ENCODE data around the gene CCDC117. TPM values are rescaled to one million over a fixed set of nuclear protein-coding genes. Genes with fewer than 3 reads are reported as not detected.

Gene CCDC117
- total RNA-seq, 1 experiment from 2014 or later: 12.1 TPM

- POLR2A ChIA-PET: interaction anchor here (0.7 to 6.3 kb wide), 4 partner anchors 10 to 176 kb away, joined by 3 to 61 read pairs (median 3); partner anchors contain the start of genes CHEK2 and XBP1
- no peaks in the 10 kb centered on the region for H3K4me1 Mint-ChIP-seq (ENCODE audit: insufficient read depth, unreplicated experiment)
These were observed 11.5 kb downstream of the CCDC117 start for GRCh38 chr22:28783786-28784671.

GRCh38 chr22:28788601-28789000, 16.1 kb downstream of the CCDC117 start:
- no peak for DNase-seq (ENCODE audit: unreplicated experiment)
- H3K36me3 Mint-ChIP-seq (ENCODE audit: insufficient read depth, unreplicated experiment): peaks cover 79% of the 10 kb centered on the region
- no peak for TF ChIP-seq CTCF (IDR thresholded peaks at IDR 0.05; ENCODE audit: unreplicated experiment)
- ChIA-PET CTCF (interaction anchor here (0.8 to 1.7 kb wide), 2 partner anchors 41 to 525 kb away, joined by 4 to 7 read pairs; no protein-coding TSS in a partner anchor), POLR2A (interaction anchor here (0.6 to 6.3 kb wide), 4 partner anchors 9 to 101 kb away, joined by 3 to 61 read pairs (median 5); partner anchors contain the start of gene XBP1)
- no peak overlapping the region for H3K27ac Mint-ChIP-seq (ENCODE audit: low read depth, unreplicated experiment)
- BruUV-seq (replicated peaks): no TSS peak
- H3K9me3 Mint-ChIP-seq (ENCODE audit: unreplicated experiment): no peaks in the 10 kb centered on the region
- H3K4me1 Mint-ChIP-seq (ENCODE audit: insufficient read depth, unreplicated experiment): no peaks in the 10 kb centered on the region
- intact Hi-C loops (cut with micrococcal nuclease): no loop called here
- H3K27me3 Mint-ChIP-seq (ENCODE audit: insufficient read depth, unreplicated experiment): no peaks in the 10 kb centered on the region
- no peak overlapping the region for H3K4me3 Mint-ChIP-seq (ENCODE audit: unreplicated experiment)

More at GRCh38 chr22:28783786-28784671, 11.5 kb downstream of the CCDC117 start:
- H3K9me3 Mint-ChIP-seq (ENCODE audit: unreplicated experiment): no peaks in the 10 kb centered on the region
- TF ChIP-seq CTCF (IDR thresholded peaks at IDR 0.05; ENCODE audit: unreplicated experiment): no peak
- no peak overlapping the region for H3K4me3 Mint-ChIP-seq (ENCODE audit: unreplicated experiment)
- no peak for DNase-seq (ENCODE audit: unreplicated experiment)
- intact Hi-C loops (cut with micrococcal nuclease): no loop called here
- H3K27ac Mint-ChIP-seq (ENCODE audit: low read depth, unreplicated experiment): no peak overlapping the region
- CTCF ChIA-PET: interaction anchor here (0.6 to 1.3 kb wide), 6 partner anchors 10 to 1292 kb away, joined by 3 to 5 read pairs (median 3); partner anchors contain the start of gene CCDC117
- H3K36me3 Mint-ChIP-seq (ENCODE audit: insufficient read depth, unreplicated experiment): peaks cover 90% of the 10 kb centered on the region
- BruUV-seq (replicated peaks): no TSS peak
- no peaks in the 10 kb centered on the region for H3K27me3 Mint-ChIP-seq (ENCODE audit: insufficient read depth, unreplicated experiment)

- Mint-ChIP-seq H3K4me3 (ENCODE audit: unreplicated experiment) (no peak overlapping the region), H3K4me1 (ENCODE audit: insufficient read depth, unreplicated experiment) (no peaks in the 10 kb centered on the region), H3K27me3 (ENCODE audit: insufficient read depth, unreplicated experiment) (no peaks in the 10 kb centered on the region), H3K36me3 (ENCODE audit: insufficient read depth, unreplicated experiment) (peaks cover 80% of the 10 kb centered on the region), H3K9me3 (ENCODE audit: unreplicated experiment) (no peaks in the 10 kb centered on the region), H3K27ac (ENCODE audit: low read depth, unreplicated experiment) (no peak overlapping the region)
- no peak for TF ChIP-seq CTCF (IDR thresholded peaks at IDR 0.05; ENCODE audit: unreplicated experiment)
- intact Hi-C loops (cut with micrococcal nuclease): no loop called here
- ChIA-PET POLR2A (interaction anchor here (2.1 kb wide), 1 partner anchor 9 kb away, joined by 20 read pairs; the partner anchor contains the start of gene XBP1), CTCF (interaction anchor here (0.7 to 1.6 kb wide), 2 partner anchors 8 to 99 kb away, joined by 5 read pairs; no protein-coding TSS in a partner anchor)
- no TSS peak for BruUV-seq (replicated peaks)
- no peak for DNase-seq (ENCODE audit: unreplicated experiment)
These were observed 18.6 kb downstream of the CCDC117 start for GRCh38 chr22:28791124-28791523.

GRCh38 chr22:28791841-28792490, 19.5 kb downstream of the CCDC117 start:
- ChIA-PET POLR2A (no interaction called here), CTCF (interaction anchor here (0.7 kb wide), 1 partner anchor 79 kb away, joined by 3 read pairs; no protein-coding TSS in a partner anchor)
- H3K4me3 Mint-ChIP-seq (ENCODE audit: unreplicated experiment): no peak overlapping the region
- no peak for DNase-seq (ENCODE audit: unreplicated experiment)
- H3K36me3 Mint-ChIP-seq (ENCODE audit: insufficient read depth, unreplicated experiment): peaks cover 80% of the 10 kb centered on the region
- TF ChIP-seq CTCF (IDR thresholded peaks at IDR 0.05; ENCODE audit: unreplicated experiment): no peak
- no peak overlapping the region for H3K27ac Mint-ChIP-seq (ENCODE audit: low read depth, unreplicated experiment)
- H3K4me1 Mint-ChIP-seq (ENCODE audit: insufficient read depth, unreplicated experiment): no peaks in the 10 kb centered on the region
- H3K27me3 Mint-ChIP-seq (ENCODE audit: insufficient read depth, unreplicated experiment): no peaks in the 10 kb centered on the region
- H3K9me3 Mint-ChIP-seq (ENCODE audit: unreplicated experiment): no peaks in the 10 kb centered on the region
- intact Hi-C loops (cut with micrococcal nuclease): no loop called here
- BruUV-seq (replicated peaks): no TSS peak

Data from MCF 10A (cell line).